DND-41 (cell line): ENCODE measurements around the gene ZNF497.

Experiments
- CTCF ChIP-seq: IDR thresholded peaks from 2 replicates; pipeline ENCODE4 v1.5.1; 2012; ENCODE audit warnings: borderline replicate concordance, low read length, moderate library complexity, mild to moderate bottlenecking; ENCODE audit not compliant: poor library complexity, severe bottlenecking; ENCODE audit errors: extremely low read depth
- EZH2 ChIP-seq: IDR thresholded peaks from 3 replicates; pipeline ENCODE4 v1.6.1; 2012; ENCODE audit warnings: borderline replicate concordance, low read depth, mild to moderate bottlenecking, moderate library complexity, low read length, inconsistent platforms; ENCODE audit not compliant: severe bottlenecking

GRCh38 chr19:58395220-58395978 lies 32.8 kb upstream of the ZNF497 start, which contains the start of gene RNF225:
- TF ChIP-seq CTCF (no peak), EZH2 (no peak)
